ENCODE results near the gene TEK.
"Not testable (repeated sequence)": the region's sequence is repeated elsewhere in the genome, so short reads cannot be mapped to it uniquely, and the experiment has no call there.

TEK gene

GRCh38 chr9:27108981-27109541 lies at the start of gene TEK:
TSS of gene TEK (plus strand) at chr9:27109225. CDS start at chr9:27109591, 366 bp downstream.
- DNase-seq: no peak

- DNase-seq: no peak
Measured at GRCh38 chr9:27059412-27059811, 49.6 kb upstream of the TEK start.

DNA sequence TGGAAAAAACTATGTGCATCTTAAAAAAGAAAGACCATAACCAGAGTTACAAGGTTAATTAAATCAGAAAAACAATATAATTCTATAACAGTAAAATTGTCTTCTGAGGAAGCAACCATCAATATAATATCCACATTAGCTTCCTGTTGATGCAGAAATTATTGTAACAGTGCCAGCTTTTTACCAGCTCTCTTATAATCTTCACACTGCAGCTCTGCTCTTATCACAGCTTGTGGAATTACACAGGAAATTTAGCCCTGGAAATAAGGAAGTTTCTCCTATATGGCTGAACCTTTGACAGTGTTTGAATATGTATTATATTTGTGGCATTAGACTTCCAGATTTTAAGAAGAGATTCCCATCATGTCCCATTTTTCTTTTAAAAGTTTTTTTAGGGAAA lies 49.1 kb upstream of the TEK start:
- DNase-seq: no peak

DNA sequence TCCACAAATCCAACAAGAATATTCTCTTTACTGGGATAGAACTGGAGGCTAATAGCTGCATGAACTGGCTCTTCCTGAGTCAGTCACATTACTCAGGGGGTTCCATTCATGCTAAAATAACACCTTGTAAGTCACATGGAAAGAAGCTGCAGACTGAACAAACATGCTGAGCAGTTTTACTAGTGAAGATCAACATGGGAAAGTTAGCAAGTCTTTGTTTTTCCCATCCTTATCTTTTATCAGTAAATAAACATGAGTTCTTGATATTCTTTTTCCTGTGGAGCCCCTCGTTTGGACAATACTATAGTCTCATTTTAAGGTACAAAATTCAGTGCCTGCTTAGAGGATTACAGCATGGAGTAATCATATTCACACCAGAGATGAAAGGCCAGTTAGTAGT lies 43.7 kb upstream of the TEK start:
- no peak for DNase-seq

DNA sequence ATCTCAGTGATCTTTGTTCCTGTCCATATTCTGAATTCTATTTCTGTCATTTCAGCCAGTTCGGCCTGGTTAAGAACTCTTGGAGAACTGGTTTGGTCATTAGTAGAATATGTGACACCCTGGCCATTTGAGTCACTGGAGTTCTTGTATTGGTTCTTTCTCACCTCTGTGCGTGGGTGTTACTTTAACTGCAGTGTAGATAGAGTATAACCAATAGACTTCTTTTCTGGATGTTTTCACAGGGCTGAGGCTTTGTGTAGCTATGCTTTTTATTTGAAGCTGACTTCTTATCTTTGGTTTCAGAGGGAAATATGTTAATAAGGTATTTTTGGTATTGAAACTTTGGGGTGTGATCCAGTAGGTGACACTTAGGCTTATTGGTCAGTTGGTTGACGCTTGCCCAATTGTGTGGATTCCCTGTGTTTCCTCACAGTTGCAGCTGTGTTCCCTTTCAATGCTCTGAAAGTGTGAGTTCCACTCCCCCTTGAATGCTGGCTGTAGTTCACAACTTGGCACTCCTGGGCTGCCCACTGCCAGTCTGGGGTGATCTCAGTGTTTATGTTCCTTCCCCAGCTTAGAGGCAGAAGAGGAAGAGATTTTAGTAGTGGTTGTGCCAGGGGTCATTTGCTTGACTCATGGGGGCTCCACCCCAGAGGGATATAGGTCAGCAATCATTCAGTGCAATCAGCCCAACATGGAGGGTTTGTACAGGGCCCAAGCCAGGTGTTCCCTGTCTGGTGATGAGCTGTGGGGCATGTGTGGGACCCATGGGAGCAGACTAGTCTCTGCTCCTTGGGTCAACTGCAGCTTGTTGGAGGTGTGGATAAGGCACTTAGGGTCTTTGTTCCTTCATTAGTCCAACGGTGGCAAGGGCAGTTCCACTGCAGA lies 34.9 kb upstream of the TEK start:
- no peak for DNase-seq

DNA sequence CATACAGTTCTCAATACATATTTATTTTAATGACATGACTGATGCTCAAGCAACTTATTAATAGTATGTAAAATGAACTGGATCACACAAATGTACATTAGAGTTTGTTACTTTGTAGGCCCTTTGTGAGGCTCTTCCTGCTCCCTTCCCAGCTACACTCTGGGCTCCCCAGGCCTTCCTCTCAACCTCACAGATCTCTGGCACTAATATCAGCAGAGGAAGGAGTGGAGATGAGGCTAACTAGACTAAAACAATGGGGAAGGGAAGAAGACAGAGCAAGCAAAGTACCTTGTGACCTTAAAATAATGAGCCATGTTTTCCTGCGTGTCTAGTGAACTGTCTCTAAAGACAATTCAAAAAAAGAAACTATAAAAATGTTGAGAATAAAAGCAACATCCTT lies 30.3 kb upstream of the TEK start:
- no peak for DNase-seq

DNA sequence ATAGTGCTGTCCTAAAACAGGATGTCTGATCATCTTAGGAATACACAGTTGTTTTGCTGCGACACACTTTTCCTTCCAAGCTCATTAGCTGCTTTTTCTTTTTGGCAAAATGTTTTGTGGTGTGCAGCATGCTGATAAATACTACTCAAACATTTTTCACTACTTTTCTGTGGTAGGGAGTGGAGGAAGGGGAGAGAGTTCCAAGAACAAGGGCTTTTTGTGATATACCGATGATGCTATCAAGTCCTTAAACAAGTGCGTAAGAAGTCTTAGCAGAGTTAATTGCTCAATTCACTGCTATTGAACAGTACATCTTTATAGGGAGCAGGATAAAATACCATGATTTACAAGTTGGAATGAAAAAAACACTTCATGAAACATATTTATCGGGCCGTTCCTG lies 23.6 kb upstream of the TEK start:
- no peak for DNase-seq

DNA sequence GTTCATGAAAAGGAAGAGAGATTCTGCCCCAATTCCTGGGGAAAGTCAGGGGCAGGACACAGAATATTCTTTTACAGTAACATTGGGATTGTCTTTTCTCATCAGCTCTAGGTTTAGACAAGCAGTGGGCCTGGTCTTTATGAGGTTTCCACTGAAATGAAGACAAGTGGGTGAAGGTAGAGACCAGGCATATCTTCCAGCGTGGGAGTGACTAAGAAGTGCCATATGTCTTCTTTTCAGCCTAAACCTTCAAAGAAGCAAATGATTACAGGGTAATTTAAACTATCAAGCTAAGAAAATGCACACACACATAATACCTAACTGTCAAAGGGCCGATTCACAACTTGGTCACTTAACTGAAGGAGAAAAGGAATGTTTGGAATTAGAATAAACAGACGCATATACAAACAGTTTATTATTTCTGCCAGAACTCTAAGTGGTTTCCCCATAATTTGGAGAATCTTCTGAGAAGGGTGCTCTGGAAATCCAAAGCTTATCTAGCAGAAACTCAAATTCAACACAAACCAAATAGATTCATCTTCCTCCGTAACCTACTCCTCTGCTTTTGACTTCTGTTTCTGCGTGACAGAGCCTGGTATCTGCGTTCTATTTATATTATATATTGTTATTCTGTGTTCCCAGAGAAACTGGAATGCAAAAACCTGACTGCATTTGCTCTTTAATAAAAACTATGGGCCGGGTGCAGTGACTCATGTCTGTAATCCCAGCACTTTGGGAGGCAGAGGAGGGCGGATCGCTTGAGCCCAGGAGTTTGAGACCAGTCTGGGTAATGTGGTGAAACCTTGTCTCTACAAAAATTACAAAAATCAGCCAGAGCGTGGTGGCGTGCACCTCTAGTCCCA lies 22.0 kb upstream of the TEK start:
- no peak for DNase-seq

- DNase-seq: no peak
Measured at GRCh38 chr9:27088981-27089380, 20.0 kb upstream of the TEK start.

DNA sequence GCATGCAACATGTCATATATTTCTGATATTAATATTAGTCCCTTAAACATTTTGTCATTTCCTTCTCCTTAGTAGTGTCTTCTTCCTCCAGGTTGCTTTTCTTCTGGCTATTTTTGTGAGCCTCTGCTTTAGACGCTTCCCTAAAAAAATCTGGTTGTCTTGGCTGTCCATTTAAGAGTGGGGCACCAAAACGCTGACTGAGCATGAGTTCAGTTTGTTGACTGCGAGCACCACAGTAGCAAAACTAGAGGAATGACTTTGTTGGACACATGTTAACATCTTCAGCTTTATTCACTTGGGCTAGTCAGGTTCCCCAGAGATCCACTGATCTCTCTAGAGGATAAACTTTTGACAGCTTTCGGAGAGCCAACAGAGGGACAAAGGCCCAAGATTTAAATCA lies 19.3 kb upstream of the TEK start:
- no peak for DNase-seq

- no peak for DNase-seq
Measured at GRCh38 chr9:27090231-27090630, 18.8 kb upstream of the TEK start.

DNA sequence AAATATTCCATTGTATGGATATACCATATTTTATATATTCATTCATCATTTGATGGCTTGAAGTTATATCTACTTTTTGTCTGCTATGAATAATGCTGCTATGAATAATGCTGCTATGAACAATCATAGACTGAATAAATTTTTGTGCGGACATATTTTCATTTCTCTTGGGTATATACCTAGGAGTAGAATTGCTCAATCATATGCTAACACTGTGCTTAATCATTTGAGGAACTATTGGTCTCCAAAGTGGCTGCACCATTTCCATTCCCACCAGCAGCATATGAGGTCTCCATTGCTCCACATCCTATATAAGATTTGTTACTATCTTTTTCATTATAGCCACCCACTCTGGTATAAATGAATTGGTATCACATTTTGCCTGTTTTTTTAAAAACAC lies 18.3 kb upstream of the TEK start:
- DNase-seq: no peak

- not testable (repeated sequence) for DNase-seq
Measured at GRCh38 chr9:27092496-27092895, 16.5 kb upstream of the TEK start.

- not testable (repeated sequence) for DNase-seq
Measured at GRCh38 chr9:27093384-27094067, 15.5 kb upstream of the TEK start.

DNA sequence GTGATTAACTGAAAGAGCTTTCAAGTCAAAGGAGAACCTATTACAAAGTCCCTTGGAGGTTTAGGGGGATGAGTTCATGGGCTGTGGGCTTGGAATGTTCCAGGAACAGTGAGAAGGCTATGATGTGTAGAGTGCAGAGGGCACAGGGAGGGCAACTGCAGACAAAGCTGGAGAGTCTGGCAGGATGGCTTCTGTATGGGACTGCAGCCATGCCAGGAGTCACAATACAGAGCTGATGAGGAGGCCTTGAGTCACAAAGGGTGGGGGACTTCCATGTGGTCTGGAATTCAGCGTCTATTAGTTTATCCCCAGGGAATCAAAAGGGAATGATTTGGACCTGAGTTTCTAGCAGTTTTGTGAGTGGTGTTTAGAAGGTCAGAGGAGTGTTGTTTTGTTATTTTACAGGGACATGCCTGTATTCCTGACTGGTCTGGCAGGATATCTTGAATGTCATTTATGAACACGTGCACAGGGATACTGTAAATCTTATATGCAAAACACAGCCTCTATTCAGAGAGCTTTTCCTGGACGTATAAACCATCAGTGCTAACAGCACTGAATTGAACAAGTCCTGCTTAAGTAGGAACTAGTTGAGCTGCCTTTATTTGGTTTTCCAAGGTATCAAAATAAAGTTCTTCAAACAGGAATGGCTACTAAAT lies 14.3 kb upstream of the TEK start:
- no peak for DNase-seq

DNA sequence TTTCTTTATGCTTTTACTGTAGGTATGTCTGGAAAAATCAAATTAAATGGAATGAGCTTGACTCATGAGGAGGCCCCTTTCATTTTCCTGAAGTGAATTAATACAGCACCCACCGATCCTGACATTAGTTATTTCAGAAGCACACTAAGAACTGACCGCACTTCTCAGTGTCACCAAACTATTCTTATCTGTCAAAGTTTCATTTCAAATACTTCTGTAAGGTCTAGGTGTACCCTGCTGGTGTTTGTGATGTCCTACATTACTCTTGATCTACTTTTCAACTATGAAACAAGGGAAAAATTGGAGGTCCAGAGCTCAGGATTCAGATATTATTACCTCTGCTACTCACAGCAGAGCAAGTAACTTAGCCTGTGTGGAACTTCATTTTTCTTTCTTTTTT lies 1.8 kb upstream of the TEK start:
- no peak for DNase-seq

- DNase-seq: no peak
Measured at GRCh38 chr9:27109621-27110020, 596 bp downstream of the TEK start.

GRCh38 chr9:27110181-27110580 lies 1.2 kb downstream of the TEK start:
- DNase-seq: no peak

- DNase-seq: no peak
Measured at GRCh38 chr9:27112235-27112634, 3.2 kb downstream of the TEK start.

GRCh38 chr9:27117489-27118135 lies 8.6 kb downstream of the TEK start:
- no peak for DNase-seq

GRCh38 chr9:27118916-27119315 lies 9.9 kb downstream of the TEK start:
- no peak for DNase-seq

- DNase-seq: no peak
Measured at GRCh38 chr9:27124151-27124550, 15.1 kb downstream of the TEK start.

Data from CD4-positive, alpha-beta T cell treated with Interleukin-10 for 1 hour (primary cell).